Colonic mucosa (tissue), 4 donors: ENCODE measurements around the gene CLEC11A. TPM values are rescaled to one million over a fixed set of nuclear protein-coding genes. Genes with fewer than 3 reads are reported as not detected.

Experiments
- DNase-seq: peaks from one replicate; pipeline ENCODE4 v3.0.0-alpha.2; 2020
- H3K27ac ChIP-seq: fragments of 200-600 bp; one replicate; pipeline ENCODE4 v1.8.0; 2021
- H3K27me3 ChIP-seq: fragments of 200-600 bp; one replicate; pipeline ENCODE4 v1.8.0; 2021
- H3K36me3 ChIP-seq: fragments of 200-600 bp; one replicate; pipeline ENCODE4 v1.8.0; 2021
- H3K4me1 ChIP-seq: fragments of 200-600 bp; one replicate; pipeline ENCODE4 v1.8.0; 2021; ENCODE audit warnings: mild to moderate bottlenecking
- H3K4me3 ChIP-seq: fragments of 200-600 bp; one replicate; pipeline ENCODE4 v1.8.0; 2021
- H3K9ac ChIP-seq, 2 donors: one replicate each; pipeline ENCODE4 v1.7.0; 2013; ENCODE audit warnings: control low read depth in 2 of 2, low read depth in 2 of 2, low read length in 2 of 2
- H3K9me3 ChIP-seq: fragments of 200-600 bp; one replicate; pipeline ENCODE4 v1.8.0; 2021
- intact Hi-C: fragments of 100-400 bp; cut with DNase I; formaldehyde crosslinking; loops from one replicate; pipeline ENCODE4 v1.14.1; 2022
- total RNA-seq, 2 donors: library from RNA; stranded (reverse); fragmentation: NEBNext Ultra II Directional in 1 of 2; extraction: Animal tissue kit (Norgen Biotek cat#: 25700) in 1 of 2; gene quantifications; one replicate each; pipeline ENCODE4 v1.2.1, GENCODE V29; 2021
- TF ChIP-seq, protein P1 (sequence below): fragments of 200-600 bp; IDR thresholded peaks from one replicate; pipeline ENCODE4 v1.8.0; 2022; ENCODE audit warnings: antibody characterized with exemption, mild to moderate bottlenecking
- donor health status: healthy.
- donor health status: DM: no; HTN: no; CAD: no.
- donor health status: DM: no; HTN: no; CAD: no.

CLEC11A gene
- total RNA-seq, 2 donors from 2014 or later = 4.5 to 5.1 TPM

DNA sequence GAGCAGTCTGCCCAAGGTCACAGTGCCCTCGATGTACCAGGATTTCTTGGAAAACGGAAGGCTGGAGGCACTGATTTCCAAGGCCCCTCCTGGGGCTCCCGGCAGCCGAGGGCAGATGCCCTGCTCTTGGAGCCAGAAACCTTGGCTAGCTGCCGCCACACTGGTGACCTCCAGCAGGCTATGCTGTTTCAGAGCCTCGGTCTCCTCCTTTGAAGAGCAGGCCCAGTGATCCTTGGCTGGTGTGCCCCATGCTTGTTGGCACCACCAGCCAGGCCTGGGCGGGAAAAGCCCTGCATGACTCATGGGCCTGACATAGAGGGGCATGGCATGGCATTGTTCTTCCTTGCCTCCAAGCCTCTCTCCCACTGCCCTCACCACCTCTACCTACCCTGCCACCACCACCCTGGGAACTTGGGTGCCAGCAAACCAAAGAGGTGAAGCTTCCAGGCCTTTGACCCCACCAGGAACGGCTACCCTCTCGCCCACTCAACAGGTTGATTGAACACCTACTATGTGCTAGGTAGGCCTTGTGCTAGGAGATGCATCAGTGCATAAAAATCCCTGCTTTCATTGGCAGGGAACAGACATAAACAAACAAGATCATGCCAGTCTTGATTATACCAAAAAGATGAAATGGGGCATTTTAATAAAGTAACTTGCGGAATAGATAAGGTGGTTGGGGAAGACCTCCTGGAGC, 1.6 kb upstream of the CLEC11A start:
- Histone ChIP-seq H3K4me1 (no peaks in the 10 kb centered on the region), H3K9ac (no peak overlapping the region), H3K27ac (no peak overlapping the region), H3K9me3 (no peaks in the 10 kb centered on the region), H3K27me3 (peaks cover 23% of the 10 kb centered on the region), H3K4me3 (no peak overlapping the region), H3K36me3 (no peaks in the 10 kb centered on the region)
- no peak for DNase-seq
- TF ChIP-seq, protein P1, sequence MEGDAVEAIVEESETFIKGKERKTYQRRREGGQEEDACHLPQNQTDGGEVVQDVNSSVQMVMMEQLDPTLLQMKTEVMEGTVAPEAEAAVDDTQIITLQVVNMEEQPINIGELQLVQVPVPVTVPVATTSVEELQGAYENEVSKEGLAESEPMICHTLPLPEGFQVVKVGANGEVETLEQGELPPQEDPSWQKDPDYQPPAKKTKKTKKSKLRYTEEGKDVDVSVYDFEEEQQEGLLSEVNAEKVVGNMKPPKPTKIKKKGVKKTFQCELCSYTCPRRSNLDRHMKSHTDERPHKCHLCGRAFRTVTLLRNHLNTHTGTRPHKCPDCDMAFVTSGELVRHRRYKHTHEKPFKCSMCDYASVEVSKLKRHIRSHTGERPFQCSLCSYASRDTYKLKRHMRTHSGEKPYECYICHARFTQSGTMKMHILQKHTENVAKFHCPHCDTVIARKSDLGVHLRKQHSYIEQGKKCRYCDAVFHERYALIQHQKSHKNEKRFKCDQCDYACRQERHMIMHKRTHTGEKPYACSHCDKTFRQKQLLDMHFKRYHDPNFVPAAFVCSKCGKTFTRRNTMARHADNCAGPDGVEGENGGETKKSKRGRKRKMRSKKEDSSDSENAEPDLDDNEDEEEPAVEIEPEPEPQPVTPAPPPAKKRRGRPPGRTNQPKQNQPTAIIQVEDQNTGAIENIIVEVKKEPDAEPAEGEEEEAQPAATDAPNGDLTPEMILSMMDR = no peak
- intact Hi-C loops = no loop called here

DNA sequence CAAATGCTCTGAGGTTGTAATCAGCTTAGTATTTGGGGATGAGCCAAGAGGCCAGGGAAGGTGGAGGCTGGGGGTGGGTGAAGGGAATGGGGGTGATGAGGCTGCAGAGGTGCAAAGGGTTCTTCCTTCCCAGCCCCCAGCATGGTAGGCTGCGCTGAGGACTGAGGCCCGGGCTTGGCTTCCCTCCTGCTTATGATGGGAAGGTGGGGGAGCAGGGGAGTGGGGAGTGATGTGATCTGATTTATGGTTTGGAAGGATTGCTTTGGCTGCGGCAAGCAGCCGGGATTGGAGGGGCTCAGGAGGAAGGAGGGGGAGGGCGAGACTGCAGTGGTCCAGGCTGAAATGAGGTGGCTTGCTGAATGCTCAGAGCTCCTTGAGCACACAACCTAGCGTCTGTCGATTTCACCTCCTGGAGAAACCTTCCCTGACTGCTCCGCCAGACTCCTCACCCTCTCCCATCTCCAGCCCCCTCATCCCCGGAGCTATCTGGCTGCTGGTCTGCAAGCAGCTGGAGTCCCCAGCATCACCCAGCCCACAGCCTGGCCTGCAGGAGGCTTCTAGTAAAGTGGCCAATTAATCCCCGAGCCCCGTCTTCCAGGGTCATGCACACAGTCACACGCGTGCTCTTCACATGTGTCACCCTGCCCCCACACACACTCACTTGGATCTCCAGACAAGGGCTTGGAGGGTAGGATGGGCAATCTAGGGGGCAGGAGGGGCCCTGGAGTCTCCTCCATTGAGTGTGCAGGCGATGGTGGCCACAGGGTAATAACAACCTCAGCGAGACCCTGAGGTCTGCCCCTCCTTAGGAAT, 757 bp upstream of the CLEC11A start:
- intact Hi-C loops = no loop called here
- peaks cover 23% of the 10 kb centered on the region for H3K27me3 ChIP-seq
- peak overlapping the region; percentile 12 for H3K27ac ChIP-seq
- TF ChIP-seq, protein P1 = no peak
- H3K4me3 ChIP-seq = no peak overlapping the region
- no peak for DNase-seq
- H3K4me1 ChIP-seq = no peaks in the 10 kb centered on the region
- H3K9ac ChIP-seq = peak overlapping the region in 1 of 2 donors; percentile 12
- no peaks in the 10 kb centered on the region for H3K36me3 ChIP-seq
- no peaks in the 10 kb centered on the region for H3K9me3 ChIP-seq

DNA sequence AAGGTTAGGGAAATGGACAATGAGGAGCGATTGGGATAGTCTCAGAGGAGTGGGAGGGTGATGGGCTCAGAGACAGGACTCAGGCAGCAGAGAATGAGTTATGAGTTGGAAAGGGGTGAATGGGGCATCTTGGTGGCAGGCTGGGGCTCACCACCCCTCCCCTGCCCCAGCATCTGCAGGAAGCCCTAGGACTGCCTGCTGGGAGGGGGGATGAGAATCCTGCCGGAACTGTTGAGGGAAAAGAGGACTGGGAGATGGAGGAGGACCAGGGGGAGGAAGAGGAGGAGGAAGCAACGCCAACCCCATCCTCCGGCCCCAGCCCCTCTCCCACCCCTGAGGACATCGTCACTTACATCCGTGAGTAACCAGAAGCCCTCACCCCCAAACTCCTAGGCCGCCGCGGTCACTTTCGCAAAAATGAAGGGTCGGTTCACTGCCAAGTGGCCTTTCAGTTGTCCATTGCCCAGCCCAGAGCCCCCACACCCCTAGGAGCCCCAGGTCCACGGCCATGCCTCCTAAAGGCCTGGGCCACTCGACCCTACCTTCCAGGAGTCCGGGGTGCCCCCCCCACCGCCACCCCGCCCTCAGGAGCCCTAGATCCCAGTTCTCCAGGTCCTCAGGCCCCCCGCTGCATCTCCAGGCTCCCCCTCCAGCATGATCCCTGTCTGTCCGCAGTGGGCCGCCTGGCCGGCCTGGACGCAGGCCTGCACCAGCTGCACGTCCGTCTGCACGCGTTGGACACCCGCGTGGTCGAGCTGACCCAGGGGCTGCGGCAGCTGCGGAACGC, 764 bp downstream of the CLEC11A start:
- Histone ChIP-seq H3K9ac (peak overlapping the region in 1 of 2 donors; percentile 5), H3K4me3 (peak overlapping the region; percentile 51), H3K4me1 (no peaks in the 10 kb centered on the region), H3K27me3 (peaks cover 13% of the 10 kb centered on the region), H3K36me3 (no peaks in the 10 kb centered on the region), H3K27ac (no peak overlapping the region), H3K9me3 (no peaks in the 10 kb centered on the region)
- DNase-seq = no peak
- intact Hi-C loops = no loop called here
- TF ChIP-seq, protein P1 = no peak

DNA sequence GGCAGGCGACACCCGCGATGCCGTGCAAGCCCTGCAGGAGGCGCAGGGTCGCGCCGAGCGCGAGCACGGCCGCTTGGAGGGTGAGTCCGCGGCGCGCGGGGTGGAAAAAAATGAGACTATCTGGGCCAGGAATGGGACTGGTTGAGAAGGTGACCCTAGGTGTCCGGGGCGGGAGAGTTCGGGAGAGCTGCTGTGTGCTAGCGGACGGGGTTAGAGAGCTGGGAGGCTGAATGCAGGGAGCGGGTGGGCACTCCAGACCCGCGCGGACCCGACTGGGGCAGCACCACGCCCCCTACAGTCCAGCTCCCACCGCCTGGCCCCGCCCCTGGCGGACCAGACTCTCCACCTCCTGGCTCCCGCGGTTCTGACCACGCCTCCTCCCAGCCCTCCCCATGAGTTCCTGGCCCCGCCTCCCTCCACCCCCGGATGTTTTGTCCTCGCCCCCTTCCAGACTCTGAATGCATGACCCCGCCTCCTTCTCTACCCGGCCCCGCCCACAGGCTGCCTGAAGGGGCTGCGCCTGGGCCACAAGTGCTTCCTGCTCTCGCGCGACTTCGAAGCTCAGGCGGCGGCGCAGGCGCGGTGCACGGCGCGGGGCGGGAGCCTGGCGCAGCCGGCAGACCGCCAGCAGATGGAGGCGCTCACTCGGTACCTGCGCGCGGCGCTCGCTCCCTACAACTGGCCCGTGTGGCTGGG, 1.5 kb downstream of the CLEC11A start:
- peaks cover 9% of the 10 kb centered on the region for H3K27me3 ChIP-seq
- intact Hi-C loops = no loop called here
- TF ChIP-seq, protein P1 = peak; percentile 69
- H3K27ac ChIP-seq = no peak overlapping the region
- no peaks in the 10 kb centered on the region for H3K9me3 ChIP-seq
- DNase-seq = peak; percentile 100
- peak overlapping the region in 1 of 2 donors; percentile 72 for H3K9ac ChIP-seq
- H3K4me1 ChIP-seq = no peaks in the 10 kb centered on the region
- H3K36me3 ChIP-seq = no peaks in the 10 kb centered on the region
- peak overlapping the region; percentile 51 for H3K4me3 ChIP-seq
